Subcutaneous adipose tissue (tissue), 4 donors: ENCODE data around the gene OPCML. TPM values are rescaled to one million over a fixed set of nuclear protein-coding genes. Genes with fewer than 3 reads are reported as not detected.

Experiments
- CTCF ChIP-seq: fragments of 450-650 bp; IDR thresholded peaks from one replicate; pipeline ENCODE4 v1.5.1; 2016; ENCODE audit warnings: low read depth, mild to moderate bottlenecking, control low read depth, antibody characterized with exemption, moderate library complexity
- total RNA-seq, 4 donors: library from RNA; depleted of rRNA; stranded (reverse); fragments of >200 nt; gene quantifications; one replicate each; pipeline ENCODE4 v1.1.0, GENCODE V29; 2016

The OPCML gene
- total RNA-seq, 4 donors from 2014 or later, result under 0.01 TPM; not detected in 3

GRCh38 chr11:132683602-132684001, 848.7 kb downstream of the OPCML start:
- no peak for TF ChIP-seq CTCF

GRCh38 chr11:132681971-132682370, 850.3 kb downstream of the OPCML start:
- TF ChIP-seq CTCF, result no peak

- TF ChIP-seq CTCF, result no peak
Observed at GRCh38 chr11:132680584-132680983, 851.7 kb downstream of the OPCML start.

GRCh38 chr11:132674151-132674550, 858.1 kb downstream of the OPCML start:
- TF ChIP-seq CTCF, result no peak

- no peak for TF ChIP-seq CTCF
Observed at GRCh38 chr11:132671851-132672370, 860.4 kb downstream of the OPCML start.

GRCh38 chr11:132670921-132671675, 861.2 kb downstream of the OPCML start:
- no peak for TF ChIP-seq CTCF

GRCh38 chr11:132669949-132670348, 862.4 kb downstream of the OPCML start:
- no peak for TF ChIP-seq CTCF
